ENCODE measurements around the gene IQCH. TPM values are rescaled to one million over a fixed set of nuclear protein-coding genes. Genes with fewer than 3 reads are reported as not detected.

IQCH gene
- total RNA-seq, 1 experiment from 2014 or later: 2.1 TPM

GRCh38 chr15:67259379-67259778 is 4.8 kb downstream of the IQCH start:
- ATAC-seq: no peak
- BruUV-seq (replicated peaks): no TSS peak
- ChIA-PET CTCF (no interaction called here), POLR2A (ENCODE audit: unreplicated experiment) (interaction anchor here (0.7 kb wide), 1 partner anchor 14 kb away, joined by 3 read pairs; no protein-coding TSS in a partner anchor)
- no peaks in the 10 kb centered on the region for H3K9me2 ChIP-seq (replicated peaks; ENCODE audit: low read length)
- H3F3A ChIP-seq (ENCODE audit: low read length, unreplicated experiment): no peaks in the 10 kb centered on the region
- H3K9ac ChIP-seq (ENCODE audit: low read length): no peak overlapping the region
- H3K27ac ChIP-seq (ENCODE audit: low read length): no peak overlapping the region
- no peaks in the 10 kb centered on the region for H3K36me3 ChIP-seq (ENCODE audit: low read depth, low read length)
- H2AFZ ChIP-seq (ENCODE audit: low read length): no peak overlapping the region
- no peaks in the 10 kb centered on the region for H3K9me3 ChIP-seq (ENCODE audit: low read length)
- H3K4me3 ChIP-seq (ENCODE audit: low read length): no peak overlapping the region
- no peak overlapping the region for H3K4me2 ChIP-seq (ENCODE audit: low read length)
- DNase-seq: no peak
- intact Hi-C loops (cut with micrococcal nuclease): no loop called here
- TF ChIP-seq, protein P1, sequence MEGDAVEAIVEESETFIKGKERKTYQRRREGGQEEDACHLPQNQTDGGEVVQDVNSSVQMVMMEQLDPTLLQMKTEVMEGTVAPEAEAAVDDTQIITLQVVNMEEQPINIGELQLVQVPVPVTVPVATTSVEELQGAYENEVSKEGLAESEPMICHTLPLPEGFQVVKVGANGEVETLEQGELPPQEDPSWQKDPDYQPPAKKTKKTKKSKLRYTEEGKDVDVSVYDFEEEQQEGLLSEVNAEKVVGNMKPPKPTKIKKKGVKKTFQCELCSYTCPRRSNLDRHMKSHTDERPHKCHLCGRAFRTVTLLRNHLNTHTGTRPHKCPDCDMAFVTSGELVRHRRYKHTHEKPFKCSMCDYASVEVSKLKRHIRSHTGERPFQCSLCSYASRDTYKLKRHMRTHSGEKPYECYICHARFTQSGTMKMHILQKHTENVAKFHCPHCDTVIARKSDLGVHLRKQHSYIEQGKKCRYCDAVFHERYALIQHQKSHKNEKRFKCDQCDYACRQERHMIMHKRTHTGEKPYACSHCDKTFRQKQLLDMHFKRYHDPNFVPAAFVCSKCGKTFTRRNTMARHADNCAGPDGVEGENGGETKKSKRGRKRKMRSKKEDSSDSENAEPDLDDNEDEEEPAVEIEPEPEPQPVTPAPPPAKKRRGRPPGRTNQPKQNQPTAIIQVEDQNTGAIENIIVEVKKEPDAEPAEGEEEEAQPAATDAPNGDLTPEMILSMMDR (conservative IDR thresholded peaks at IDR 0.05; ENCODE audit: low read depth, low read length): no peak
- TF ChIP-seq EZH2phosphoT487 (IDR thresholded peaks at IDR 0.05; ENCODE audit: borderline replicate concordance, low read length) (no peak), EZH2 (IDR thresholded peaks at IDR 0.05; ENCODE audit: low read length, unreplicated experiment) (no peak)
- H3K27me3 ChIP-seq (ENCODE audit: low read length): no peaks in the 10 kb centered on the region
- H3K79me2 ChIP-seq (ENCODE audit: low read length): no peaks in the 10 kb centered on the region
- H4K20me1 ChIP-seq (ENCODE audit: low read length): no peaks in the 10 kb centered on the region
- peaks cover 5% of the 10 kb centered on the region; the same call in 1 of the 2 replicates for H3K4me1 ChIP-seq (ENCODE audit: insufficient read depth, low read length)

GRCh38 chr15:67259806-67260205 is 5.2 kb downstream of the IQCH start:
- Histone ChIP-seq H3F3A (ENCODE audit: low read length, unreplicated experiment) (no peaks in the 10 kb centered on the region), H3K79me2 (ENCODE audit: low read length) (no peaks in the 10 kb centered on the region), H3K9me3 (ENCODE audit: low read length) (no peaks in the 10 kb centered on the region), H3K4me2 (ENCODE audit: low read length) (no peak overlapping the region), H4K20me1 (ENCODE audit: low read length) (no peaks in the 10 kb centered on the region), H3K4me1 (ENCODE audit: insufficient read depth, low read length) (peaks cover 5% of the 10 kb centered on the region; the same call in 1 of the 2 replicates), H3K36me3 (ENCODE audit: low read depth, low read length) (no peaks in the 10 kb centered on the region), H2AFZ (ENCODE audit: low read length) (no peak overlapping the region), H3K27me3 (ENCODE audit: low read length) (no peaks in the 10 kb centered on the region), H3K9me2 (replicated peaks; ENCODE audit: low read length) (no peaks in the 10 kb centered on the region), H3K4me3 (ENCODE audit: low read length) (no peak overlapping the region), H3K27ac (ENCODE audit: low read length) (no peak overlapping the region), H3K9ac (ENCODE audit: low read length) (no peak overlapping the region)
- ATAC-seq (no peak), DNase-seq (no peak)
- CTCF ChIA-PET: no interaction called here
- POLR2A ChIA-PET (ENCODE audit: unreplicated experiment): no interaction called here
- intact Hi-C loops (cut with micrococcal nuclease): no loop called here
- BruUV-seq (replicated peaks): no TSS peak
- TF ChIP-seq EZH2phosphoT487 (IDR thresholded peaks at IDR 0.05; ENCODE audit: borderline replicate concordance, low read length) (no peak), EZH2 (IDR thresholded peaks at IDR 0.05; ENCODE audit: low read length, unreplicated experiment) (no peak)
- TF ChIP-seq, protein P1 (conservative IDR thresholded peaks at IDR 0.05; ENCODE audit: low read depth, low read length): no peak

DNA sequence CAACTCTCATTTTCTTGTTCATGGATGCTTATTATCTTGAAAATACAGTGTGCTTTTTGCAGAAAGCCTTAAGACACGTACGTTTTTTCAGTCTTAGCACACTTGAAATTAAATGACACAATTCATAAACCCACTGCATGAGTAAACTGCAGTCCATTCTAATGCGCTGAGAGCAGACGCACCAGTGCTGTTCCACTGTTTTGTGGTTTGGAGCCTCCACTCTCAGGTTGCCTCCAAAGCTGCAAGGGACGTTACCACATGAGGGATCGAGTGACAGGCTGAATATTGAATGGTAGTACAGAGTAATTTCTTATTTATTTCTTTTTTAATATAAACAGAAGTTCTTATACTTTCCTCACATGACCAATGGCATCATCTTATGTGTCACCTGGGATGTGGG is 12.3 kb downstream of the IQCH start:
- Histone ChIP-seq H3K79me2 (ENCODE audit: low read length) (no peaks in the 10 kb centered on the region), H3K4me3 (ENCODE audit: low read length) (no peak overlapping the region), H3K27ac (ENCODE audit: low read length) (no peak overlapping the region), H2AFZ (ENCODE audit: low read length) (no peak overlapping the region), H3K4me1 (ENCODE audit: insufficient read depth, low read length) (no peaks in the 10 kb centered on the region), H4K20me1 (ENCODE audit: low read length) (no peaks in the 10 kb centered on the region), H3K9me2 (replicated peaks; ENCODE audit: low read length) (no peaks in the 10 kb centered on the region), H3K4me2 (ENCODE audit: low read length) (no peak overlapping the region), H3K36me3 (ENCODE audit: low read depth, low read length) (no peaks in the 10 kb centered on the region), H3F3A (ENCODE audit: low read length, unreplicated experiment) (no peaks in the 10 kb centered on the region), H3K9ac (ENCODE audit: low read length) (no peak overlapping the region), H3K27me3 (ENCODE audit: low read length) (no peaks in the 10 kb centered on the region), H3K9me3 (ENCODE audit: low read length) (no peaks in the 10 kb centered on the region)
- intact Hi-C loops (cut with micrococcal nuclease): no loop called here
- ChIA-PET POLR2A (ENCODE audit: unreplicated experiment) (no interaction called here), CTCF (no interaction called here)
- no peak for ATAC-seq
- no peak for DNase-seq
- TF ChIP-seq EZH2 (IDR thresholded peaks at IDR 0.05; ENCODE audit: low read length, unreplicated experiment) (no peak), EZH2phosphoT487 (IDR thresholded peaks at IDR 0.05; ENCODE audit: borderline replicate concordance, low read length) (no peak)
- TF ChIP-seq, protein P1 (conservative IDR thresholded peaks at IDR 0.05; ENCODE audit: low read depth, low read length): no peak
- BruUV-seq (replicated peaks): no TSS peak

Measured in PC-3 (cell line).